Left hindlimb (tissue), 1 donor: ENCODE data around the gene NFKB1.

ENCODE experiments used
- DNase-seq: peaks from one replicate; pipeline ENCODE4 v3.0.0-alpha.2; 2018

Gene NFKB1

GRCh38 chr4:102534845-102535244 lies 33.7 kb downstream of the NFKB1 start:
- no peak for DNase-seq

GRCh38 chr4:102535398-102536082 lies 34.4 kb downstream of the NFKB1 start:
- no peak for DNase-seq

- DNase-seq, result no peak
Measured at GRCh38 chr4:102536768-102537167, 35.6 kb downstream of the NFKB1 start.

GRCh38 chr4:102537269-102537668 lies 36.1 kb downstream of the NFKB1 start:
- DNase-seq, result no peak

GRCh38 chr4:102541697-102542096 lies 40.5 kb downstream of the NFKB1 start:
- DNase-seq, result no peak

- no peak for DNase-seq
Measured at GRCh38 chr4:102543030-102543928, 42.1 kb downstream of the NFKB1 start.

- DNase-seq, result no peak
Measured at GRCh38 chr4:102546635-102547034, 45.5 kb downstream of the NFKB1 start.

GRCh38 chr4:102547973-102548372 lies 46.8 kb downstream of the NFKB1 start:
- DNase-seq, result no peak

GRCh38 chr4:102551958-102552565 lies 50.9 kb downstream of the NFKB1 start:
- DNase-seq, result no peak

- no peak for DNase-seq
Measured at GRCh38 chr4:102552781-102553180, 51.6 kb downstream of the NFKB1 start.

- DNase-seq, result no peak
Measured at GRCh38 chr4:102553982-102554381, 52.8 kb downstream of the NFKB1 start.

- peak; percentile 58 for DNase-seq
Measured at GRCh38 chr4:102554482-102554881, 53.3 kb downstream of the NFKB1 start.

- no peak for DNase-seq
Measured at GRCh38 chr4:102554992-102555391, 53.8 kb downstream of the NFKB1 start.

GRCh38 chr4:102557636-102558035 lies 56.5 kb downstream of the NFKB1 start:
- no peak for DNase-seq

GRCh38 chr4:102560115-102560514 lies 59.0 kb downstream of the NFKB1 start:
- DNase-seq, result no peak

GRCh38 chr4:102560571-102561341 lies 59.6 kb downstream of the NFKB1 start:
- DNase-seq, result no peak

- DNase-seq, result no peak
Measured at GRCh38 chr4:102563000-102563399, 61.8 kb downstream of the NFKB1 start.

GRCh38 chr4:102564399-102565059 lies 63.4 kb downstream of the NFKB1 start:
- no peak for DNase-seq

- no peak for DNase-seq
Measured at GRCh38 chr4:102565696-102566095, 64.5 kb downstream of the NFKB1 start.

GRCh38 chr4:102566426-102566825 lies 65.3 kb downstream of the NFKB1 start:
- DNase-seq, result no peak

GRCh38 chr4:102567427-102567826 lies 66.3 kb downstream of the NFKB1 start:
- no peak for DNase-seq

GRCh38 chr4:102569200-102569599 lies 68.0 kb downstream of the NFKB1 start:
- DNase-seq, result no peak
